HFF-Myc (cell line): ENCODE measurements around the gene CAVIN3.

Experiments
- DNase-seq: peaks from one replicate; pipeline ENCODE4 v3.0.0-alpha.2; 2011; ENCODE audit warnings: low read depth; ENCODE audit errors: extremely low read depth
- H3K4me3 ChIP-seq: replicated peaks from 2 replicates; pipeline ENCODE4 v1.5.1; 2011; ENCODE audit warnings: low read depth, mild to moderate bottlenecking, control low read depth, low read length
- CTCF ChIP-seq: IDR thresholded peaks from 2 replicates; pipeline ENCODE4 v1.5.1; 2012; ENCODE audit warnings: mild to moderate bottlenecking, low read depth, low read length, control low read depth; ENCODE audit errors: missing control alignments

The CAVIN3 gene

GRCh38 chr11:6345366-6345765 lies 25.1 kb upstream of the CAVIN3 start:
- no peak overlapping the region for H3K4me3 ChIP-seq
- DNase-seq = no peak
- no peak for TF ChIP-seq CTCF

- no peak overlapping the region for H3K4me3 ChIP-seq
- no peak for TF ChIP-seq CTCF
- DNase-seq = no peak
Measured at GRCh38 chr11:6336293-6336692, 16.0 kb upstream of the CAVIN3 start.

- no peak overlapping the region for H3K4me3 ChIP-seq
- no peak for TF ChIP-seq CTCF
- no peak for DNase-seq
Measured at GRCh38 chr11:6334806-6335205, 14.5 kb upstream of the CAVIN3 start.

- H3K4me3 ChIP-seq = no peak overlapping the region
- no peak for DNase-seq
- no peak for TF ChIP-seq CTCF
Measured at GRCh38 chr11:6333095-6333494, 12.8 kb upstream of the CAVIN3 start.

- H3K4me3 ChIP-seq = no peak overlapping the region
- TF ChIP-seq CTCF = no peak
- DNase-seq = no peak
Measured at GRCh38 chr11:6332066-6332465, 11.8 kb upstream of the CAVIN3 start.

- no peak overlapping the region for H3K4me3 ChIP-seq
- no peak for DNase-seq
- TF ChIP-seq CTCF = no peak
Measured at GRCh38 chr11:6328321-6328720, 8.0 kb upstream of the CAVIN3 start.

- H3K4me3 ChIP-seq = no peak overlapping the region
- no peak for DNase-seq
- TF ChIP-seq CTCF = no peak
Measured at GRCh38 chr11:6327806-6328205, 7.5 kb upstream of the CAVIN3 start.
